ENCODE results near the gene ITPKB.

The ITPKB gene

DNA sequence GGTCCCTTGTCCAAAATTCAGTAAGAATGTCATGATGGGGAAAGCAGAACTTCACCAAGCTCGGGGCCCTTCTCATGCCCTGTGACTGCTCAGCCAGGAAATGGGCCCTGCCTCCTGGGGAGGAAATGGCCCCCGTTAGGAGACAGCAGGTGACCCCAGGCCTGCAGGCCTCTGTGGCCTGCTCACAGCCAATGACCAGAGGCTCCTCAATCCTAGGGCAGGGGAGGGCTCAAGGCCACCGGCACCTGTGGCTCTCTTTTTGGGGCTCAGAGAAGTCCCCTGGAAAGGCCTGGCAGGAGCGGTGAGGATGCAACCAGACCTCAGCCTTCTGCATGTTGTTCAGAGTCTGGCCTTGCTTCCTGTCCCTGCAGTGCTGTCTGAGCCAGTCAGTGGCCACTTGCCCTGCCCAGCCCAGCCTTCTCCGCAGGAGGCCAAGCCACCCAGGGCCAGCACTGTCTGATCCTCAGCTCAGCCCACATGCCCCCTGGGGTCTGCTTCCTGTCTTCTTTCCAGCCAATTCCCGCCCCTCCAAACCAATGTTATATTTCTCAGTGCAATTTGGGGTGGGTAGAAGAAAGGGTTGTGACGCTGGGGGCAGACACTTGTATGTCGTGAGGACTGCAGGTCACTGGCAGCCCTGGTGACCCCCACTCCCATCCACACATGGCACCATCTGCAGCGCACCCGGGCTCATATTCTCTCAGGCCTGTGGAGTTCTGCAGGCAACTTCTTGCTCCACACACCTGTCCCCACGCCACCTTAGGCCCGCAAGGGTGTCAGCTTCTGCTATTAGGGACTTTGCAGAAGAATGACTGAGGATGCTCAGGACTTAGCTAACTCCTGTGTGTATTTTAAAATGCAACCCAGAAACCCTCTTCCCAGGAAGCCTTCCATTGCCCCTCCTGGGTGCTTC lies 83.6 kb downstream of the ITPKB start:
- no peak for FAIRE-seq
- no peak for DNase-seq (ENCODE audit: insufficient read length, low spot score)

DNA sequence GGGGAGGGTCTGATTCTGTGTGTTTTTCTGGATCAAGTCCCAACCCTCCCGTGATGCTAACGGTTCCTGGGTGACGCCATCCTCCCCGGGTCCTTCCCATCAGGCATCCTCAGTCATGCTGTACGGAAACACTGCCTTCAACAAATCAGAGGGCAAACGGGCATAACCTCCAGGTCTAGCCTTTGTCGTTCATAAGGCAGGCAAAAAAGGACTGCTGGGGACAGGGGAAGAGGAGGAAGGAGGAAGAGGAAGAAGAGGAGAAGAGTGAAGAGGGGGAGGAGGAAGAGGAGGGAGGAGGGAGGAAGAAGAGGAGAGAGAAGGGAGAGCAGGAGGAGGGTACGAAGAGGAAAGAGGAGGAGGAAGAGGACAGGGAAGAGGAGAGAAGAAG lies 84.4 kb downstream of the ITPKB start:
- FAIRE-seq (no peak), DNase-seq (ENCODE audit: insufficient read length, low spot score) (no peak)

DNA sequence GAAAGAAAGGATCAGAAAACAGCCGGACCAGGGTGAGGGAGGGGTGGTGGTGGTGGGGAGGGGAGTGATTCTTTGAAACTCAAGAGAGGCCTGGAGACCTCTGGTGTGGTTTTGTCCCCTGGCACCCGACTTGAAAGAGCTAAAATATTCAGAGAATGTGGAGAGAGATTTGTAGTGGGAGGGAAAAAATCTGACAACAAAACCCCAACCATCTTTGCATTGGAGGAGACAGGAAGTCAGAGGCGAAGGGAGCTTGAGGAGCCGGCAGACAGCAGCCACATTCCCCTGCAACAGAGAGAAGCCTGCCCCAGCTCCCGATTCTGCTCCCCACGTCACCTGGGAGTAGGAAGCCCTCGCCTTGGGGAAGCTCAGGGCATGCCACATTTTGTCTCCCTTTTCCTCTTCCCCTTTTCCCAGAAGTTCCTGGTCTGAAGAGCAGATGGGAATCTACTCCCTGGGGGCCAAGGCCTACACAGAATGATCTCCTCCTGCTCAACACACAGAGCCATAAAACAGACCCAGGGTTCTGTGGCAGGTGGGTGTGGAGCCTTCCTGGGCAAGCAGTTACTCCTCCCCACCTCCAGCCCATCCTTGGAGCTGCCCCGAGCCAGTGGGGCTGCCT lies 84.9 kb downstream of the ITPKB start:
- FAIRE-seq (no peak), DNase-seq (ENCODE audit: insufficient read length, low spot score) (peak; percentile 36)

DNA sequence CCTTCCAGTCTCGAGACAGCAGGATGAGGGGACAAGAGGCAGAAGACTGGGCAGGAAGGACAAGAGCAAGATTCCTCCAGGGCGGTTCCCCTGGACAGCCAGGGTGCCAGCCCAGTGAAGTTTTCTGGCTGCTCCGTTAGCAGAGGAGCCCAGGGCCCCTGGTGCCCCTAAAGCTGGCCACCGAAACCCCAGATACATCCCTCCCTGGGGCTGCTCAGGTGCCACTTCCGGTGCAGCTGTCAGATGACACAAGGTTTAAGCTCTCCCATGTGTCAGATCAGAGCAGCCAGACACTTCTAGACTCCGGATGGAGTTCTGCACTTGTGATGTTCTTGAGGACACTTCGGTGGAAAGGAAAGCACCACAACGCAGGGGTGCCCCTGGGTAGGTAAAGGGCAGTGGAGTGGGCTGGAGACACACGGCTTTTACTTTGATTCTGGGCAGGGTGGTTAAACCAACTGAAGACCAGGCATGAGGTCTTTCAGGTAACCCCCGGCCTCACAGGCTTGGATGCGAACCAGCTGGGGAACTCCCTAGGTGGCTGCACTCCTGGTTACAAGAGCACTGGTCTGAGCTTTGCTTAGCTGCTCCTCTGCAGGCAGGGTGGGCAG lies 85.7 kb downstream of the ITPKB start:
- no peak for DNase-seq (ENCODE audit: insufficient read length, low spot score)
- FAIRE-seq = no peak

DNA sequence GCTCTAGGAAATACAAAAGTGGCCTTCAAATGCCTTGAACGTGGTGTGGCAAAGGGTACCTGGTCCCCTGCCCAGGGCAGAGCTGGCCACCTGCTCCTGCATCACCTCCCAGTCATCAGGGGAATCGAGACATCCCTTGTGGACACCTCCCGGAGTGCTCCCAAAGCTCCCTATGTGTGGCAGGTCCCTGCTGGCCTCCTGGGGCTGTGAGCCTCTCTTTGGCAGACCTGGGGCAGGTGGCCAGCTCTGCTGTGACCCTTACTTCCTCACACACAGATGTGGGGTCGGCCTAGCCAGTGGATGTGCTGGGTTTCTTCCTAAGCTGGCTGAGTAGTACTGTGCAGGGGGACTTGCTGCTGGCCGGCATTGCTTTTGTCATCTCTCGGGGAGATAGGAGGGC lies 86.5 kb downstream of the ITPKB start:
- DNase-seq (ENCODE audit: insufficient read length, low spot score) (no peak), FAIRE-seq (no peak)

DNA sequence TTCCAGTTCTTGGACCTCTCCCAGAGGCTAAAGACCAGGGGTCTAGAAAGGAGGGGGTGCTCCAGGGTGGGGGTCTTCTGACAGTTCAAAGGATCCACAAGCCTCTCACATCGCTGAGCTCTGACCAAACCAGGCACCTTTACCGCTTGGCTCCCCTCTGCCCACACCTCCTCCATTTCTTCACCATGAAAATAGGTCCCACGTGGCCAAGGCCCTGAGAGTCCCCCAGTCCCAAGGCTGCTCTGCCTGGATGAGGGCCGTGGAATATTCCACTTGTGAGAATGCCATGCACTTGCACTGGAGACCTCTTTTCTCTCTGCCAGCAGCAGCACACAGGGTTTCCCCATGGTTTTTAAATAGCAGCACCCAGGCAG lies 87.4 kb downstream of the ITPKB start:
- DNase-seq (ENCODE audit: insufficient read length, low spot score) (no peak), FAIRE-seq (no peak)

DNA sequence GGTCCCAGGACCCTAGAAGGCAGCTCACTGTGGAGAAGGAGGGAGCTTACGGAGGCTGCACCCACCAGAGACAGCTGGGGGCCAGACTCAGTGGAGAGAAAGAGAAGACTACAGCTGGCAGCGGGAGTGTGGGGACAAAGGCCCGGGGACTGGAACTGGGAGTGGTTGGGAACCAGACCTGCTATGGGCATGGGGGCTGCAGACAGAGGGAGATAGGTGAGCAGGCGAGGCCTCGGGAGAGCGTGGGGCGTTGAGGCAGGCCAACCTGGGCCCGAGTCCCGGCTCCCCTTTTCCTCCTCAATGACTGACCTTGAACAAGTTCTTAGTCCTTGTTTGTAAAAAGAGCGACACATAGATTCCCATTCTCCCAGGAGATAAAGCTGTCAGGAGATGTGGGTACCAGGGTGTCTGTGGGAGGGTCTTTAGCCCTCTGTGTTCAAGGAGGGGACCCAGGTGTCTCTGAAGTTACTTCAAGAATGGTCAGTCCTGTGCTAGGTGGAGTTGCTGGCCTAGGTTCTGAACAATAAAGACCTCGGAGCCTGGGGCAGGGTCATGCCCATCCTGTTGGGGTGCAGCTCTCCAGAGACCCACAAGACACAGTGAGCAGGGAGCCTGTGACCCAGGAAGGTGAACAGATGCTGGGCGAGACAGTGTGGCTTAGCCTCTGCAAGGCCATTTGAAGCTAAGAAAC lies 87.9 kb downstream of the ITPKB start:
- FAIRE-seq (no peak), DNase-seq (ENCODE audit: insufficient read length, low spot score) (no peak)

DNA sequence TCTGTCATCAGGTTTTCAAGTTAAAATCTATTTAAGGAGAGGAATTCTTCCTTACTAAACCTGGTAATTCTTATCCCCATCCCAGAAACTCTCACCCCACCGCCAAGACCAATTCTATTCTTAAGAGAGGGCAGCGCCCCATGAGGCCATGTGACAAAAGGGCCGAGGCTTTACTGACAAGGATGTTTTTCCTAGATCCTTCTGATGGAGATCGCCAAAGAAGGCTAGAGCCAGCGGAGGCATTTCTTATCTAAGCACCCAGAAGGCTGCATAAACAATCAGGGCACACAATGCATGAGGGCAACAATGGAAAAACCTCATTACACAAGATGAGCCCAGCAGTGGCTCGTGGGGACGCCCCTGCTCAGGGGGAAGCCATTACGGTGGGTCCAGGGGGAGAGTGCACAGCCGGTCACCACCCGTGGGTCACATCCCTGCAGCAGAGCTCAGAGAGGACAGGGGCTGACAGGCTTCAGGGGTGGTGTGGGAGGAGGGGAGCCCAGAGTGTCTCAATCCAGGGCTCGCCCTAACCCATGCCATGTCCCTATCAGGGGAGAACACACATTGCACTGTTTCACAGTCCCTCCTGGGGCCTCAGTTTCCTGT lies 88.7 kb downstream of the ITPKB start:
- no peak for DNase-seq (ENCODE audit: insufficient read length, low spot score)
- no peak for FAIRE-seq

DNA sequence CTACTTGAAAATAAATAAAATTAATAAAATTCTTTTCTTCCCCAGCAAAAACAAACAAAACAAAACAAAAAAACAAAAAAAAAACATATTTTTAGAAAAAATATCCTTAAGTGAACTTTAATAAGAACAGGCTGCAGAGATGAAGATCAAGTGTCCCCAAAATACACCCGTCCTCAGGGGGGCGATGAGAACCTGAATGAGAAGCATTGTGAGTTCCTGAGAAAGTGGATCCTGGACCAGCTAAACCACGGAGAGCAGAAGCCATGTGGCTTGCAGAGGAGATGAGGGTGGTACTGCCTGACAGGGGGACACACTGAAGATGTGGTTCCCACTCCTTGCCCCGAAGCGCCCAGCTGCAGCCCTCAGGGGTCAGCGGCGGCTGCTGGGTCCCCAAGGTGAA lies 89.3 kb downstream of the ITPKB start:
- no peak for FAIRE-seq
- DNase-seq (ENCODE audit: insufficient read length, low spot score) = no peak

DNA sequence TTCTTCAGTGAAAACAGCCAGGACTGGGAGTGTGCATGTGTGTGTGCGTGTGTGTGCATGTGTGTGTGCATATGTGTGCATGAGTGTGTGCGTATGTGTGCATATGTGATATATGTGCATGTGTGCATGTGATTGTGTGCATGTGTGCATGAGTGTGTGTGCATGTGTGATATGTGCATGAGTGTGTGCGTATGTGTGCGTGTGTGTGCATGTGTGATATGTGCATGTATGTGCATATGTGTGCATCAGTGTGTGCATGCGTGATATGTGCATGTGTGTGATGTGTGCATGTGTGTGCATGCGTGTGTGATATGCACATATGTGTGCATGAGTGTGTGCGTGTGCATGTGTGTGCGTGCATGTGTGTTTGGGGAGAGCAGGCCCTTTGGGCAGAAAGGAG lies 89.8 kb downstream of the ITPKB start:
- DNase-seq (ENCODE audit: insufficient read length, low spot score) (no peak), FAIRE-seq (peak; percentile 98)

DNA sequence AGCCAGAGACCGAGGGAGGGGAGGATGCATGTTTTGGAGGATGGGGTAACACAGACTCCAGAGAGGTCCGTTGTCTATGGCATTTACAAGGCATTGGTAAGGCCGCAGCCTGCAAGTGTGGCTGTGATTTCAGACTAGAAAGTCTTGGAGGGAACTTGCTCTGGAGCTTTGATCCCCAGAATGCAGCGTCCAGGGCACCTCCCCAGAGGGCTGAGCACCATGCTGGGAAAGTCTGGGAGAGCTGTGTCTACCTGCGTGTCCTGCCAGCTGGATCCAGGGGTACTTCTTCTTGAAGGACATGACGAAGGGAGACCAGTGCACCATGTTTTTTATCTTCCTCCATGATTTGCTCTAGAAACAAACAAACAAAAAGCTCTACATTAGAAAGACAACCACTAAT lies 90.7 kb downstream of the ITPKB start:
- DNase-seq (ENCODE audit: insufficient read length, low spot score) (no peak), FAIRE-seq (no peak)

DNA sequence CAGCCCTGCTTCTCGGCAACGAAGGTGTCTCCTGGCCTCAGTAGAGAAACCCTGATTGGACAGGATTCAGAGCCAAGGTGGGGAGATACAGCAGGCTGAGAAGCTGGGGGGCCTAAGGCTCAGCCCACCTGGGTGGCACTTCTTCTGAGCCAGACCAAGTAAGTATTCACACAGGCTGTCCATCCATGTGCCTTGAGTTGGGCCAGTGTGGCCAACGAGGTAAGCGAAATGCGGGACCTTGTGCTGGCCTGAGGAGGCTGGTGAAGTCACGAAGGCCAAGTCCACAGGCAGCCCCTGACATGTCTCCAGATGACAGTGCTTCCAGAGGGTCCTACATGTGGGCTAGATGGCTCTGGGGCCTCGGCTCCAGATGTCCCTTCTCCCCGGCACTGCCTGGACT lies 91.4 kb downstream of the ITPKB start:
- FAIRE-seq (no peak), DNase-seq (ENCODE audit: insufficient read length, low spot score) (no peak)

DNA sequence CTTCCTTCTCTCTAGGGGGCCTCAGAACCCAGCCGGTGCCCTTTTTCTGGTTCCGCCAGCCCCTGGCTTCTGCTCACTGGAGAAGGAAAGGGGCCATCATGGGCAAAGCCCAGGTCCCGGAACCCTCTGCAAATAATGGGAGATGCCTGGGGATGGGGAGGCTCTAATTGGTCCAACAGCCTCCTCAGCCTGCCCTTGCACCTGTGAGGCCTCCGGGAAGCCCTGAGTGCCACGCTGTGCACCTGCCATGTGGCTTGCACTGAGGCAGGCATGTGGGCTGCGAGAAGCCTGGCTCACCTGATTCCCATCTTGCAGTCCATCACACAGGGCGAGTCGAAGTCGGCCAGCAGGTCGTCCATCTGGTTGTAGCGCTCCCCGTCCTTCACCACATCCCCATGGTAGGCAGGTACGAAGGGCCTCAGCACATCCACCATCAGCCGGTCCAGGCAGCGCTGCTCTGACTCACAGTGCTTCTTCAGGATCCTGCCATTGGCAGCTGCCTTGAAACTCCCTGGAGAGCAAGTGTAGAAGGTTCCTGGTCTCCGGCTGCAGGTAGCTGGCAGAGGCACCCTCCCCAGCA lies 92.1 kb downstream of the ITPKB start:
- DNase-seq (ENCODE audit: insufficient read length, low spot score) = no peak
- FAIRE-seq = no peak

DNA sequence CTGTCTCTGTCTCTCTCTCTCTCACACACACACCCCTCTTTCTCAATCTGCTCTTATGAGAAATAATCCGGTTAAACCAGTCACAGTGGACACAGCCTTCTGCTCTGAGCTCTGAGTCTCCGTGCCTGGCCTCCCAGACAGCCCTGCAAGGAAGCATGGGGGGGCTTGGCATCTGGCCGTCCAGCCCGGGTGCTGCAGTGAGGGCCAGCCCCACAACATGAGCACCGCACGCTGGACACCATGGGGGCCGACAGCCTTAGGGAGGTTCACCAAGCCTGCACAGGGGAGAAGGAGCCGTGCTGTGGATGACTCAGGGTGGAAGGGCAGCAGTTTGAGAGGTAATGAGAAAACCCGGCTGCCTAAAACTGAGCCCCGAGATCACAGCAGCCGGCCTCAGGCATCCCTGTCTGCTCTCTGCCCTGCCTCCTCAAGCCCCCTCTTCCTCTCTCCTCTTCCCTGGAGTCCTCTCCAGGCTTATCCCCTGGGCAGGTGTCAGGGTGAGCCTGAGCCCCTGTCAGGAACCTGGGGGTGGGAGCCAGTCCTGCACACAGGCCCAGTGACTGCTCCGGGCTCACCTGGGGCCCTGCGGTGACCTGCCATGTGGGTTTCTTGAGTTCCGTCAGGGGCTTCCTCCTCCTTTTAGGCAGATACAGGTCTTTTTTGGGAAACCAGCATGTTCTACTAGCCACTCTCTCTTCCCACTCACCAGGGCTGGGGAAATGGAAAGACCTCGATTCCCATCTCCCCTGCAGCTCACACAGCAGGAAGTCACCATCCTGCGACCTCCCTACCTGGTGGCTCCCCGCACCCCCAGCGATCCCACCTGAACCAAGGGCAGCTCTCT lies 92.8 kb downstream of the ITPKB start:
- DNase-seq (ENCODE audit: insufficient read length, low spot score) (no peak), FAIRE-seq (no peak)

DNA sequence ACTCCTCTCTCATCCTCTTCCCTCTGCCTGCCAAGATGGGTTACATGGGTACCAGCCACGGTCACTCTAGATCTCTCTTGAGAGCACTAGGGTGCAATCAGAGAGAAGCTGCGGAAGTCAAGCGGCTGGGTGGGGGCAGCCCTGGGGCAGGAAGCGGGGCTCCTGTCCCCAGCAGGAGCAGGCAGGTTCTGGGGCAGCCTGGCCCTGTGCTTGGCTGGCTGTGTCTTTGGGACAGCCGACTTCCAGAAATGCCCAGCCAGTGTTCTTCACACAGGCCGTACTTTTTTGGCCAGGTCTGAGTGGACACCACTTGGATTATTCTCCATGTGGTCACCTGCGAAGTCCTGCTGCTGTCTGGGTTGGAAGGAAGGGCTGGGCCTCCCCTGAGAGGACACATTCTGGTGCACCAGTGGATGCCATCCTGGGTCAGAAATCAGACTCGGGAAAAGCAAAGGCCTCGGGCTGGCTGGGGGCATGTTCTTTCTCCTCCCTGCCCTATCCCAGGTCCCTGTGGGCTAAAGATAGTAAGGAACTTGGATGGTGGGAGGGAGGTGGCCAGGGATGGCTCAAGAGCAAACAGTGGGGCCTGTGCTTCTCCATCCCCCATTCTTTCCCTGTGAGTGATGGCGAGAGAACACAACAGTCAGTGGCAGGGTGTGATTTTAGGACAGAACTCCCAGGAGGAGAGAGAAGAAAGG lies 93.7 kb downstream of the ITPKB start:
- FAIRE-seq = no peak
- DNase-seq (ENCODE audit: insufficient read length, low spot score) = no peak

DNA sequence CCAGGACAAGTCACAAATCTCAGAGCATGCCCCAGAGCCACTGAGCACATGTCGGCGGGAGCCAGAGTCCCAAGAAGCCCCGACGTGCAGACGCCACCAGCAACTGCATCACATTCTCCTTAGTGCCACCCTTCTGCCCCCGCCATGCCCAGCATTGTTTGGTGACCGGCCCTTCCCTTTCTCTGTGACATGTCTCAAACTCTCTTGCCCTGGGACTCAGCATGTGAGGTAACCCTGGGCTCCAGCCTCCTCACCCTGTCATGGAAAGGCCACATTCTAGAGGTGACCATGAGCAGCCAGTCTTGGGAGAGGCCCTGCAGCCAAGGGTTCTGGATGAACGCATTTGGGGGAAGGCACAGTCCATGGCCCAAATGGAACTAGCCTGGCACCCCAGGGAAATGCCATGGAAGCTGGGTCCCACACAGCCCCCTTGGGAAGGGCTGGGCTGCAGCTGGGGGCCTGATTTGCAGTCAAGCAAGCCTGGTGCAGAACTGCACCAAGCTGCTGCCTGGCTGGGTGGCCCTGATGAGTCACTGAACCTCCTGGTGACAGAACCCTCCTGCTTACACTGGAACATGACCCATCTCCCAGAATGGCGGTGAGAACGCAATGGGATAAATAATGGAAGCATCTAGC lies 94.4 kb downstream of the ITPKB start:
- no peak for DNase-seq (ENCODE audit: insufficient read length, low spot score)
- FAIRE-seq = no peak

DNA sequence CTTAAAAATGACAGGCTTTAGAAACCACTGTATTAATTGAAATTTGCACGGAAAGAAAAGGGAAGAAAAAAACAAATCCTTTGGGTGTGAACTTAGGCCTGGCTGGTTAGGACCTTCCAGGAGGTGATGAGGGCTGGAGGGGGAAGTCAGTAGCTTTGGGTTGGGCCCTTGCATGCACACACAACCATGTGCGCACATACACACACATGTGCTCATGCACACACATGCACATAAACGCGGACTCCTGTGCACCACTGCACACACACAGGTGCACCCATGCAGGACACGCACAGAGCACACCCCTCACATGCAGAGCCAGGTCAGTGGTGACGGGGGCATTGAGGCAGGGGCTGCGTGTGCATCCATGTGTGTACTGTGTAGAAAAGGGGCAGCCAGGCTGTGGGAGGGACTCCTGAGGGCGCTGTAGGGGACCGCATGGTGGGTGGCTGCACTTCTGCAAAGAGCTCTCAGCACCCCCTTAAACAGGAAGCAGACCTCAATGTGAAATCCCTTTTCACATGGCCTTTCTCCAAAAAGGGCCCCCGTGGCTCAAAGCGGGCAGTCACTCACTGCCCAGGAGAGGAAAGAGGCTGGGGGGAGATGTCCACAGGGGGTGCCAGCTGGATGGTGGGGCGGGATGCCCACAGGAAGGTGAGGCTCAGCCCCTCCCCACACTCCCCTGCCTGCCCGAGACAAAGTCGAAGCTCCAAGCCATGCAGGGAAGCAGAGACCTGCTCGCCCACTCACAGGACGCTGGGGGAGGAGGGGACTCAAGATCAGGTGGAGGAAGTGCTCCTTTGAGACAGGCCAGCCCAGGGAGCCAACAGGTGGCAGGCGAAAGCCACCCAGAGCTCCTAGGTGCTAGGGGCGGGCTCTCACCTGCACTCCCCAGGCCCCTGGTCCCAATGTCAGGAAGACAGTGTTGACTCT lies 95.2 kb downstream of the ITPKB start:
- no peak for DNase-seq (ENCODE audit: insufficient read length, low spot score)
- FAIRE-seq = peak; percentile 82

DNA sequence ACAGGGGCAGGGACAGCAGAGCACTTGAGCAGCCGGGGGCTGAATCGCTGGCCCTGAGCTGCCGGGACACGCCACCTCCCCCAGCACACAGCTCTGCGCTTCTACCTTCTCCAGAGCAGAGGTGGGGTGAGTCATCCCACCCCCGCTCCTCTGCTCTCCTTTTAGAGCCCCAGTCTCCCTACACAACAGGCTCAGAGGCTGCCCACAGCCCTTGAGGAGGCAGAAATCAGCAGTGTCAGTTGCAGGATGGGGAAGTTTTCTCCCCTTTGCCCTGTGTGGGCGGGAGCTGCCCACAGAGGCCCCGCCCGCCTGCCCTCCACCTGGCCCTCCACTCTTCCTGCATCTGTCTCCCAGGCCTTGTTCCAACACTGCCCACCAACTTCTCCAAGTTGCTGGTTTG lies 95.9 kb downstream of the ITPKB start:
- peak; percentile 13 for FAIRE-seq
- DNase-seq (ENCODE audit: insufficient read length, low spot score) = peak; percentile 75

Data from HTR-8/SVneo (cell line).